Stimulated activated CD8-positive, alpha-beta memory T cell treated with anti-CD3 and anti-CD28 coated beads, Interleukin-15, amount 100 ng/mL, for 48 hours (primary cell): Measurements from ENCODE around the gene PYROXD2.
A peak's percentile ranks its signal among the peaks of the same experiment; 100 is the strongest.

Source experiments
- DNase-seq, 2 donors: peaks; one replicate each; pipeline ENCODE4 v3.0.0-alpha.2; 2020; ENCODE audit warnings: low read depth in 2 of 2

The PYROXD2 gene

DNA sequence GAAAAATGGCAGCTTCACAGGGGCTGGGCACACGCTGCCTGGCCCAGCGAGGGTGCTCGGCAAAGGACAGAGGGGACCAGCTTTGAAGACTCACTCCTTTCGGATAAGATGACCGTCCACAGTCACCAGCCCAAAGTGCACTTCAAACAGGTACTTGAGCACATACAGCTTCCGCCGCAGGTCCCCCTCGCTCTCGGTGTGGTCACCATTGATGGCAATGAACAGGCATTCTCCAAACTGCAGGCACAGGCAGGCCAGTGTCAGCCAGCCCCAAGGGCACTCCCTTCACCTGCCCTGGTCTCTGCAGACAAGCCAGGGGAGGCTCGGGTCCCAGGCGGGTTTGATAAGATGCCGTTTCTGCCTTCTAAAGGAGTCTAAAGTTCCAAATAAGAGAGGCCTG is 20.2 kb upstream of the PYROXD2 start:
- no peak for DNase-seq

DNA sequence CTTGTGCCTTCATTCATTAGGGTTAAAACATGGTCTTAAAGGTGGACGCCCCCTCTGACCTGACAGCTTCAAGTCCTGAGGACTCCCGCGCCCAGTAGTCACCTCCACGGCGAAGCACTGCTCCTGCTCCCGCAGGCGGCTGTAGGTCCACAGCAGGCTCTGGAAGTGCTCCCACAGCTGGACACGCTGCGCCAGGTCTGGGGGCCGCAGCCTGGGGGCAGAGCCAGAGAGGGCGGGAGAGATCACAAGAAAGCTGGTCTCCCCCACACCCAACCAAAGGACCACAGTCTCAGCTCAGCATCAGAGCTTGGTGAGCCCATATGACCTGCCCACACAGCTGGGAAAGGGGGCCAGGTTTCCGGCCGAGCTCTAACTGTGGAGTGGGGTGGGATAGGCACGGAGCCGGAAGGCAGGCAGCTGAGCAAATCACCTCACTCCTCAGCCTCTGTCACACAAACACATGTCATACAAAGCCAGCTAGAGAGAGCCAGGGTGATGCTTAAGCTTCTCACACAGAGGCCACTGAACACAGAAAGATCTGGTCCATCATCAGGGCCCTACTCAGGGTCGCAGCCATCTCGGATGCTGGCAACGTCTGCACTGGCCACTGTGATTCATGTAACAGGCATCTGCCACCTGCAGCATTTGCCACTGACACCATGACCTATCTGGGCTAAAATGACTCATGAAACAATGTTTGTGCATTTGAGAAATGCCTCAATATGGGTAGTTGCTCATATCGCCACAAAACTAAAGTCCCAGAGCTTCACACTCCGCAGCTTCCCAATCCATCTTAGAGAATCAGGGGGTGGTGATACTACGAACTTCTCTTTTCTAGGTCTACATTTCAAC is 19.1 kb upstream of the PYROXD2 start:
- no peak for DNase-seq

DNA sequence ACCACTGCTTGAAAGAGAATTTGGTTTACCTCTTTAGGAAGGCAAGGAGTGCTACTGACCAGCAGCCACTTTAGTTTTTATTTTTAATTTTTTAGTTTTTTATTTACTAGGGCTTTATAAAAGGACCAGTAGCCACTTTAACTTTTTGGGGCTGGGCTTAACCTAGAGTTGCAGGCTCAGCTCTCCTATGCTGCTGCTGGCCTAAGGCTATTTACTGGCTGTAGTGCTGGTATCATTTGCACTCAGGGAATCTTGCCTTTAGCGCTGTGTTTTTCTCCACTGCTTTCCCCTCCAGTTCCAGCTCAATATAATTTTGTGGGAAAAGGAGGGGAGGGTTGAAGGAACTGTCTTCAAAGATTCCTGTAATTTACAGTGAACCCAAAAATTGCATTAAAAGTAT is 18.4 kb upstream of the PYROXD2 start:
- no peak for DNase-seq

DNA sequence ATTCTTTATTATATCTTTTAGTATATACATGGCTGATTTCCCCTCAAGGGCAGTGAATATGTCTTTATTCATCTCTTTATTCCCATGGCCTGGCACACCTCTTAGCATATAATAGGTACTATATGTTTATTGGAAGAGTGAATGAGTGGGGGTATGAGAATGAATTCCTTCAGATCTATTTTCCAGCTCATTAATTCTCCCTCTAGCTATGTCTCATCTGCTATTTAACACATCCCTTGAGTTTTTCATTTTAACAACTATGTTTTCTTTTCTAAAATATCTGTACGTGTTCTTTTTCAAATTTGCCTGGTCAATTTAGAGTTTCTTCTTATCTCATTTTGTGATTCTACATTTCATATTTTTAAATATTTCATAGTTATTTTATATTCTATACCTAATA is 17.3 kb upstream of the PYROXD2 start:
- no peak for DNase-seq

DNA sequence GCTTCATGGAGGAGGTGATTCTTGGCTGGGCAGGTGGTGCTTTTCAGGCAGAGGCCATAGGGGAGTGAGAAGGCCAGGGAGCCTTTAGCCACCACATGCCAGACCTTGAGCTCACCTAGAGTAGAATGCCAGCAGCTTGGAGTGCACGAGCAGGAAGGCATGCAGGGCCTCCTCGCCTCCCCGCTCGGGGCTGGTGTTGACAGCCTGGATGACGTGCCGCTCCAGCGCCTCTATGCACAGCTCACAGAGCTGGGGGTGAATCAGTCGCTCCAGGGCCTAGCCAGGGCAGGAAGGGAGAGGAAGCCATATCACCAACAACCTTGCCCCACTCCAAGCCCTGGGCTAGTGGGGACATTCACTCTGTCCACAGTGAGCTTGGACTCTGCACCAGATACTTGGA is 16.0 kb upstream of the PYROXD2 start:
- no peak for DNase-seq

DNA sequence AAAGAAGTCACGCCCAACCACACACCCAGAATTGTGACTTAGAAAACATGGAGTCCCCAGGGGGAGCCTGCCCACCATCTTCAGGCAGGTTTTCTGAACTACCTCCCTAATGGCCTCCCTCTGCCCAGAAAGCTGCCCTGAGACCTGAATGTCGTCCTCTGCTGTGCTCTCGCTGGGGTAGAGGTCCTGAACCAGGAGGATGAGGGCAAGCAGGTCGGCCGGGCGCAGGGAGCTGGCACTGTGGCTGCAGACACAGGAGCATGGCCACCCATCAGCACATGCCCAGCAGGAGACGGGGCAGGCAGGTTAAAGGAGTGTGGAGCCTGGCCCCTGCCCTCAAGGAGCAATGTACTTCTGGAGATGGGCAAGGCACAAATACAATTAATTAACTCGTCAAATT is 15.4 kb upstream of the PYROXD2 start:
- DNase-seq: no peak

DNA sequence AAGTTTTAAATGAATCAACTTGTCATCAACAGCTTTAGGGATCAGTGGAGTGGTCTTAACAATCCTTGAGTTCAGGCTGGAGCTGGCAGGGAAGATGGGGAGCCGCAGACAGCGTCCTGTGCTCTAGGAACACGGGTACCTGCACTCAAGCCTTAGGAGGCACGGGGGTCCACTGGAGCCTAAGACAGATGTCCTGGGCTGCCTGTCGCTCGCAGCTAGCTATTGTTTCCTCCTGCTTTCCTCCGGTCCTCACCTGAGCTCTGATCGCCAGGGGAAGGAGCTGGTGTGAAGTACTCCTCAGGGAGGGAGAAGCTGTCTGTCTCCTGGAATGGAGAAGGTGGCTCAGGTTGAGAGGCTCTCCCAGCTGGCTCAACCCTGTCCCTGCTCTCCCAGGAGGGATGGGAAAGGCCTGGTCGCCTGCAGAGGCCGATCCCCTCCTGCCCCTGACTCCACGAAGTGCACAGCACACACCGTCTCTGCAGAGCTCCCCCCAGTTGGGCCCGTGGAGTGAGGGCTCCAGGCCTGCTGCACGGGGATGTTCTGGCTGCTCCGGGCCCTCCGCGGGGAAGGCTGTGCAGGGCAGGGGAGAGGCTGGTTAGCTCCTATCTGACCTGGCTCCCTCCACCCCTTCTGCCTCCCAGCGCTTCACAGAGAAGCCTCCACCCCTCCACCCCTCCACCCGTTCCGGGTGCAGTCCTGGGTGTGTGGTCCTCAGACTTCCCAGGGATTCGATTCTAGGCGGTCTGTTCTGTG is 14.5 kb upstream of the PYROXD2 start:
- no peak for DNase-seq

DNA sequence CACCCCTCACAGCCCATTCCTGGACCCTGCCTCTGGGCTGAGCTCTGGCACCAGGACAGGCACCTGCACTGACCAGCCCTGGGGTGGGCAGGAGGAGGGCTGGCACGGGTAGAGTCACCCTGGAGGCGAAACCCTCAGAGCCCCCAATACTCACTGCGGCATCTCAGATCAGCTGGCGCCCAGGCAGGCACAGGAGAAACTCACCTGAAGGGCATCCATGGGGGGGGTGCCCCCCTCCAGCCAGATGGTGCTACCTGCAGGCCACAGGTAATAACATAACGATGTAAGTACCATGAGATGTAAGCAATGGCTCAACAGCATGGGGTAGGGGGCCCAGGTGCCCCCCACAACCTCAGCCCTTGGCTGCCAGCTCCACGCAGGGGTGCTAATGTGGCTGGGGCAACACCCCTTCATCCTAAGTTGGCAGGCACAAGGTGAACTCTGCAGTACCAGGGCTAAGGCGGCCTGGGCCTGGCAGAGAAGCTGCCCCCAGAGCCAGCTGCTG is 12.1 kb upstream of the PYROXD2 start:
- DNase-seq: no peak

DNA sequence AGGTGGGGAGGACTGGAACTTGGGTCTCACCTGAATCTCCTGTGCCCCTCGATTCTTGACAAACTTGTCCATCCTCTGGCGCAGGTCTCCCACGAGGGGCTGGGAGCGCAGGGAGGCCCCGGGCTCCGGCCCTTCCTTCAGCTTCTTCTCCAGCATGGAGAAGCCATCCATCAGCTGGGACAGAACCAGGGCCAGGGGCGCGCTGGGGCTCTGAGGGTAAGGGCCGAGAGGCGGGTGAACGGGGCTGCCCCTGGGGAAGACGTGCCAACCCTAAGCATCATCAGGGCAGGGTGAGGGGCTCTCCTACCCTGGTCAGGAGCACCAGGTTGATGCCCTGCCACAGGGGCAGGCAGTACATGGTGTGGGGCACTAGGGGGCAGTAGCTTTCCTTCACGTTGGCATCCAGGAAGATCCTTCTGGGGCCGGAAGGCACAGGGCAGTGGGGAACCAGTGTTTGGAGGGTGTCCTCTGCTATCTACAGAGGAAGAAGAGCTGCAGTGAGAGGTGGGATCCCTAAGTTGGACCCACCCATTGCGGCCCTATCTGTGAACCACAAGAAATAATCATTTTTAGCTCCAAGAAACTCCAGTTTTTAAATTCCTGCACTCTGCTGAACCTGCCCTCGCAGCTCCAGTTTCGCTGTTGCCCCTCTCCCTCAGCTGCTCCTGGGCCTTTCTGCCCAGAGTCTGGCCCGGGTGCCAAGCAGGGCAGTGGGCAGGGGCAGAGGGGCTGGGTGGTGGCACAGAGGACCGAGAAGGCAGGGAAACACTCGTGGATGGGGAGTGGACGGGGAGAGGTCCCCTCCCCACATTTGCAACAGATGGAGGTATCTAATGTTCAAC is 10.8 kb upstream of the PYROXD2 start:
- peak in 1 of 2 donors; percentile 22 for DNase-seq

DNA sequence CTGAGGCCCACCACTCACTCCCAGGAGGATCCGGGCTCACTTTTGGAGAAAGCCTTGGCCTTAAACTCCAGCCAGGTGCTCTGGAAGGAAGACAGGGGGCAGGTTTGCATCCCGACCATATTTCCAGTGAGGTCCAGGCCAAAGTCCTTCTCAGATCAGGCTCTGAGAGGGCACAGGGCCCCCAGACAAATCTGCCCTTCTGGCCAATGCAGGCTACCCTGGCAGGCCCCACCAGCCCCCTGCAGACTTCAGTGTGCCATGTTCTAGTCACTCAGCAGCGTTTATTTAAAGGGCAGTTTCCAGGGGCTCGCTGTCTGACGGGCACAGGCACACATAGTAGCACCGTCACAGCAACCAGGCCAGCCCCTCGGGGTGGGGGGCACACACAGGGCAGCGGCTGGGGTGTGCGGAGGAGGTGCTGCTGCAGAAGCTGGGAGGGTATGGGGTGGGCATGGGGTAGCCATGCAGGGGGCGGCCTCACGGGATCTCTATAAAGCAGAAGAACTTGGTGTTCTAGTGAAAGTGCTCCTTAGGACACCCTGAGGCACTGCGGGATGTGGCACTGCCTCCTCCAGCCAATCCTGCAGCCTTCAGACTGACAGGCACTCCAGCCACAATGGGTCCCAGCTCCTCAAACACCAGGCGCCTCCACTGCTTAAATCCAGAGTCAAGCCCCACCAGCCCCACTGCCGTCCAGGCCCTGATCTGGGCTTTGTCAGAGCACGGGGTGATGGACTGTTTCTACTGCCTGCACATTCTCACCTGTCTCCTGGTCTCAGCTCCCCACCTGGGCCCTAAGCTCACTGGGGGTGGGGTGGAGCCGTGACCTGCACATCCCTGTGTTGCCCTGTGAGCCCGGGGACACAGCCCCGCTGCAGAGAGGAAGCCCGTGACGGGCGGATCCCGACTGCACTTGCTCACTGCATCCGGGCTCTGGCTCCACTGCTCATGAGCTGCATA is 9.6 kb upstream of the PYROXD2 start:
- no peak for DNase-seq

DNA sequence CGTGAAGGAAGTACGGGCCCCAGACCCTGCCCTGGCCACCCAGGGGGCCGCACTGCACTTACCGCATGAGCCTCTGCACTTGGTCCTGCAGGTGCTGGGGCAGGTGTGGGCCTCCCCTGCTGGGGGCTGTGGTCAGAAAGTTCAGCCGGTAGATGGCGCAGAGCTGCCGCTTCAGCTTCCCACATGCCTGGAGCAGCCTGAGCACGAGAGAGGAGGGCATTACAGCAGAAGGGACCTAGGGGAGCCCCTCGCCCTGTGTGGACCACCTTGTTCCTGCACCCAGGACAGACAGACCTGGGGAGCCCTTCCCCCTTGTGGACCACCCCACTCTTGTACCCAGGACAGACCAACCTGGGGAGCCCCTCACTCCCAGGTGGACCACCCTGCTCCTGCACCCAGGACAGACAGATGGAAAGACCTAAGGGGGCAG is 8.7 kb upstream of the PYROXD2 start:
- no peak for DNase-seq

DNA sequence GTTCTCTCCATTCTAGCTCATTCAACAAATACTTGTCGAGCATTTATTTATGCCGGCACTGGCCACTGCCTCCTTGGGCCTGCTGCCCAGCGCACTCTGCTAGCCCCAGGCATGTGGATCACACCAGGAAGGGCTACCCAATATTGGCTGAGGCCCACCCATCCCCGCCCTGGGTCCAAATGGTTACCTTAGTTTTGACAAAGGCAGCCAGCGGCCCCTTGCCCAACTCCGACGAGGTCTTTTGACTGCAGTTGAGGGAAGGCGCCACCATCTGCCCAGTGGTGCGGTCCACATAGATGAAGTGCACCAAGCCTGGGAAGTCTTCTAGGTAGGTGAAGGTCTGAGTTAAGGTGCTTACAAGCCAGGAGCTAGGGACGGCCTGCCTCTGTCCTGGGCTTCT is 7.2 kb upstream of the PYROXD2 start:
- no peak for DNase-seq

DNA sequence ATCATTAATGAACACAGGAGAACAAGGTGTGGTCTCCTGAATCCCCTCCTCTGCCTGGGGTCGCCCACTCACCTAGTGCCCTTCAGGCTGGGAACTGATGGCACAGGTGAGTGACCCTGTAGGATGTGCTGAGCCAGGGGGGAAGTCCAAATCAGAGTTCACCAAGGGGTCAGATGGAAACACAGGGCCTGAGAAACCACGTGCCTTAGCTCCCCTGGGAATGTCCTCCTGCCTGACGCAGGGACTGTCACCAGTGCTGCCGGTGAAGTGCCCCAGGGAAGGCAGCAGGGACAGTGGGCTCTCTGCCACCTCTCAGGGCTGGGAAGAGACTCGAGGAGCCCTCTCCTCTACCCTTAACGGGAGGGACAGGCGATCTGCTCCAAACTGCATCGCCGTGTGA is 5.8 kb upstream of the PYROXD2 start:
- no peak for DNase-seq

DNA sequence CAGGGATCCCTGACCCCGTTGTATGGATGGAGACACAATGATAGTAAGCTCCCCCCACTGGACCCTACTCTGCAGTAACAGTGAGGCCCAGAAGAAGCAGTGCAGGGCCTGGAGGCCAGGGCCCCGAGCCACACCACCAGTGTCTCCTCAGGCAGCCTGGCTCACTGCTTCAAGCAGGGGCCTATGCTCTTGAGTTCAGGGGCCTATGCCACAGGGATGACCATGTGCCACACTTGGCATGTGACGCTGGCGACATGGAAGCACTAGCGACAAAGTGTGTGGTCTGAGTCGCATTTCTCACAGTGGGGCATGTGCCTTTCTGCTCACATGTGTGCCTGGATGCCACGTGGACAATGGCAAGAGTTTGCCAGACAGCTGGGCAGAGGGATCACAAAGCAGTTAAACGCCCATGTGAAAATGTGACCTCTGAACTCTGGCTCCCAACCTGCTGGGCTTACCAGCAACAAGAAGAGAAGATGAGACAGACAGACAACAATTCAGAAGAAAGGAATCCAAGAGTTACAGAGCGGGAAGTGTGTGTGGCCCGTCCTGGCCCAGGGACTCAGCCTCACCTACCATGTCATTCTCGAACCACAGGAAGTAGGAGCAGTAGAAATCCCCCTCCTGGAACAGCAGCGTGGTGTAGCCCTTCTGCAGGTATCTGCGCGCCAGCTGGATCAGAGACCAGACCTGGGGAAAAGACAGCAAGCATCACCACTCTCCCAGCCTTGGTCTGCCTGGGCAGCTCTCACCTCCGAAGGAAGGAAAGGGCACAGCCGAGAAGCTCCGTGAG is 4.7 kb upstream of the PYROXD2 start:
- DNase-seq: no peak

DNA sequence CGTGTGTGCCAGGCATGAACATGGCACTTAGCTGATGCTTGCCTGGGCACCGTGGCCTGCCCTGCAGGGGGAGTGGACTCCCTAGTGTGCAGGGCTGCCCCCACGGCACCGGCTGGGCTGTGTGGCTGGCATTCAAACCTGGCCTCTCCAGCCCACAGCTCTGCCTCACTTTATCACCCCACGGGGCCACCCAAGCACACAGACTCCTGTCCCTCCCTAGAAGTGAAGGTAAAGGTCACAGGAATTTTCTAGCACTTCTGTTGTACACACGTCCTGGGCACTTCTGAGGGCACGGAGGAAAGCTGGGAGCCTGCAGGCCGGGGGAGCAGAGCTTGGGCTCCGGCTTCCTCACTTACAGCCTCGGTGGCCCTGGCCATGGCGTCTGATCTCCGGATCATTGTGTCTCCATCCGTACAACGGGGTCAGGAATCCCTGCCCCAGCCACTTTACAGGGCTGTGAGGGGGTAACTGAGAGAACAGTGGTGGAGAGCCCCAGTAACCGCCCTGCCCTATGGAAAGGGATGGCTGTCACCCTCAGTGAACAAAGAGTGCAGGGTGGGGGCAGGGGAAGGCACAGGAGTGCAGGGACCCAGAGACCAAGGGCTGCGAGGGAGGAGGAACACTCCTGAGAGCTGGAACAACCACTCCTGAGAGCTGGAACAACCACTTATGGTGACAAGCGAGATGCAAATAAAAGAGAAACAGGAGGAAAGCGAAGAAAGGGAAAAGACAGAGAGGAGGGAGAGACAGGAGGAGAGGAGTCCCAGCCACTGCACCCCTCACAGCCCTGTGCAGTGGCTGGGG is 3.9 kb upstream of the PYROXD2 start:
- no peak for DNase-seq

DNA sequence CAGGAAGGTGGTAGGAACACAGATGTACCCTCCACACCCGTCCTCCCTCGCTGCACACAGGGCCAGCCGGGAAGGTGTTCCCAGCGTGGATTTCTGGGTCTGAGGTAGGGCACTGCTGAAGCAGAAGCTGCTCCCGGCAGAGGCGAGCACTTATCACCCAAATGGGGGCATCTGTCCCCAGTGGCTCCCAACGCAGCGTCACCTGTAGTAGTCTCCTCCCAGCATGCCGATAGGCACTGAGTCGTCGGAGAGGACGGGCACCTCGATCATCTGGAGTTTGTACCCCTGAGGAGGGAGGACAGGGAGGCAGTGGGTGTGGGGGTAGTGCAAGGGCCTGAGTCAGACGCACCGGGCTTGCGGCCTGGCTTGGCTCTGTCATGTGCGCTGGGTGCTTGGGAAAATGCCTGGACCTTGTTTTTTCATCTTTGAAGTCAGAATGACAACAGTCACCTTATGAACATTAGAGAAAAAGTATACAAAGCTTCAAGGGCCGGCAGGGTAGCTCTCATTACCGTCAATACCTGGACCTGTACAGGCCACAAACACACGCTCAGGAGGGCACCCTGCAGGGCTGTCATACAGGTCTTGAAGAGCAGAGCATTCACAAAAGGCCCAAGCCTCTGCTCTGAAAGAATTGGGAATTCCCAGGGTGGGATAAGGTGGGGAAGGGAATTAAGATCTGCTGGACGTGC is 3.1 kb upstream of the PYROXD2 start:
- DNase-seq: no peak

DNA sequence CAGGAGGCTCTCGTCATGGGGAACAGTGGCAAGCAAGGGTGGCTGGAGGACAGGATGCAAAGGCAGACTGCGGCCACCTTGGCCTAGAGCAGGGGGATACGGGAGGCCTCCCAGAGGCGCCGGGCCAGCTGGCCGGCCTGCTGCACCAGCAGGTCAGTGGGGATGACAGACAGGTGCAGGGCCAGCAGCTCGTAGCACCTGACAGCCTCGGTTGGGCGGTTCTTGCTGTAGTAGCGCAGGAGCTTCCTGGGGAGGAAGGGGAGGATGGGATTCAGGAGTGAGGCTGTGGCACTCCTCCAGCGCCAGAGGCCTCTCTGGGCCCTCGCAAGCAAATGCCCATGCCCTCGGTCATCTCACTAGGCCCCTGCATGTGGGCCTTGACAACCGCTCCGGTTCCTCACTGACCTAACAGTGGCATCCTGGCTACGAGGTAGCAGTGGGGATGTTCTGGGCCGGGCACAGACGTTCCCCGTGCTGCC is 2.5 kb upstream of the PYROXD2 start:
- no peak for DNase-seq

DNA sequence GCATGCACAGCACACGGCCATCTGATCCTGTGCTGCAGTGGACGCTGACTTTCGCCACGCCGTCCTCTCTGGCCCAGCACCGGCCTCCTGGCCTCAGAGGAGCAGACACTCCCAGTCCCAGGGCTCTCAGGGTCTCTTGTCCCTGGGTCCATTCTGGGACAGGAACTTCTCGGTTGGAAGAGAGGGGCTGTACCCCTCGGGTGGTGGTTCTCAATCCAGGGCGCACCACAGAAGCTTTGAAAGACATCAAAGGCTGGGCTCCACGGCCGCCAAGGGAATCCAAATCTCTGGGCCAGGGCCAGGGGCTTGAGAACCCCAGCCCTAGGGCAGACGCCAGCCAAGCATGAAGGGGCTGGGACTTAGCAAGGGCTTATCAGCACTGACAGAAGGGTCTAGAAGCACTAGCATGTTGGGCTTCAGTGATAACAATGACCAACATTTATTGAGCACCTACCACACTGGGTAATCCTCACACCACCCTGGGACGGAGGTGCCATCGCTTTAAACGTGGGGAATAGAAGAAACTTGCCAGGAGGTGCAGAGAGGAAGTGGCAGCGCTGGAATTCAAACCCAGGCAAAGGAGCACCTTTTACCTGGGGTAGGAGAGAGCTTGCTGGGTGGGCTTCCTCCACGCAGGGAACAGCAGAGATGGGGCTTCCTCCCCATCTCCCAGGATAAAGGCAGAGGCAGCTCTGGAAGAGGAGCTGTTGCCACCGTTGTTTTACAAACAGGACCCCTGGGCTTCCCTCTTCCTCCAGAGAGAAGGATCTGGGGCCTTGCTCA is 1.8 kb upstream of the PYROXD2 start:
- DNase-seq: no peak
